ENCODE results near the gene NR6A1.

Gene NR6A1

GRCh38 chr9:124485936-124486335 is 285.2 kb downstream of the NR6A1 start:
- Histone ChIP-seq H3K27me3 (ENCODE audit: insufficient read depth, low read length, poor library complexity, severe bottlenecking) (no peaks in the 10 kb centered on the region), H3F3A (ENCODE audit: low read depth) (no peaks in the 10 kb centered on the region), H3K79me2 (ENCODE audit: insufficient read depth, low read length) (no peaks in the 10 kb centered on the region), H3K4me3 (ENCODE audit: low read length, poor library complexity, severe bottlenecking) (no peak overlapping the region), H3K36me3 (ENCODE audit: insufficient read depth, low read length) (no peaks in the 10 kb centered on the region), H3K4me2 (ENCODE audit: low read depth, low read length, poor library complexity, severe bottlenecking) (no peak overlapping the region), H4K20me1 (ENCODE audit: insufficient read depth, low read length, poor library complexity, severe bottlenecking) (no peaks in the 10 kb centered on the region), H2AFZ (ENCODE audit: low read length) (no peak overlapping the region), H3K4me1 (ENCODE audit: insufficient read depth, low read length, poor library complexity, severe bottlenecking) (no peaks in the 10 kb centered on the region), H3K9me3 (ENCODE audit: insufficient read depth, low read depth, low read length) (no peaks in the 10 kb centered on the region), H3K9me2 (replicated peaks; ENCODE audit: low read depth, low read length) (no peaks in the 10 kb centered on the region), H3K9ac (ENCODE audit: low read depth, low read length, poor library complexity, severe bottlenecking) (no peak overlapping the region)
- TF ChIP-seq EZH2phosphoT487 (IDR thresholded peaks at IDR 0.05; ENCODE audit: borderline replicate concordance) (no peak), CTCF (conservative IDR thresholded peaks at IDR 0.05; ENCODE audit: low read length) (no peak)

GRCh38 chr9:124485201-124485600 is 285.9 kb downstream of the NR6A1 start:
- Histone ChIP-seq H3K27me3 (ENCODE audit: insufficient read depth, low read length, poor library complexity, severe bottlenecking) (no peaks in the 10 kb centered on the region), H3K9me3 (ENCODE audit: insufficient read depth, low read depth, low read length) (no peaks in the 10 kb centered on the region), H4K20me1 (ENCODE audit: insufficient read depth, low read length, poor library complexity, severe bottlenecking) (no peaks in the 10 kb centered on the region), H3K4me3 (ENCODE audit: low read length, poor library complexity, severe bottlenecking) (no peak overlapping the region), H3K4me1 (ENCODE audit: insufficient read depth, low read length, poor library complexity, severe bottlenecking) (no peaks in the 10 kb centered on the region), H3K4me2 (ENCODE audit: low read depth, low read length, poor library complexity, severe bottlenecking) (no peak overlapping the region), H3K36me3 (ENCODE audit: insufficient read depth, low read length) (no peaks in the 10 kb centered on the region), H3K9ac (ENCODE audit: low read depth, low read length, poor library complexity, severe bottlenecking) (no peak overlapping the region), H3K9me2 (replicated peaks; ENCODE audit: low read depth, low read length) (no peaks in the 10 kb centered on the region), H3F3A (ENCODE audit: low read depth) (no peaks in the 10 kb centered on the region), H3K79me2 (ENCODE audit: insufficient read depth, low read length) (no peaks in the 10 kb centered on the region), H2AFZ (ENCODE audit: low read length) (no peak overlapping the region)
- TF ChIP-seq EZH2phosphoT487 (IDR thresholded peaks at IDR 0.05; ENCODE audit: borderline replicate concordance): no peak
- no peak for TF ChIP-seq CTCF (conservative IDR thresholded peaks at IDR 0.05; ENCODE audit: low read length)

GRCh38 chr9:124483481-124483880 is 287.6 kb downstream of the NR6A1 start:
- Histone ChIP-seq H3F3A (ENCODE audit: low read depth) (no peaks in the 10 kb centered on the region), H4K20me1 (ENCODE audit: insufficient read depth, low read length, poor library complexity, severe bottlenecking) (no peaks in the 10 kb centered on the region), H3K4me3 (ENCODE audit: low read length, poor library complexity, severe bottlenecking) (no peak overlapping the region), H3K9ac (ENCODE audit: low read depth, low read length, poor library complexity, severe bottlenecking) (no peak overlapping the region), H3K4me1 (ENCODE audit: insufficient read depth, low read length, poor library complexity, severe bottlenecking) (no peaks in the 10 kb centered on the region), H3K4me2 (ENCODE audit: low read depth, low read length, poor library complexity, severe bottlenecking) (no peak overlapping the region), H3K27me3 (ENCODE audit: insufficient read depth, low read length, poor library complexity, severe bottlenecking) (no peaks in the 10 kb centered on the region), H3K36me3 (ENCODE audit: insufficient read depth, low read length) (no peaks in the 10 kb centered on the region), H3K9me3 (ENCODE audit: insufficient read depth, low read depth, low read length) (no peaks in the 10 kb centered on the region), H3K79me2 (ENCODE audit: insufficient read depth, low read length) (no peaks in the 10 kb centered on the region), H2AFZ (ENCODE audit: low read length) (no peak overlapping the region), H3K9me2 (replicated peaks; ENCODE audit: low read depth, low read length) (no peaks in the 10 kb centered on the region)
- TF ChIP-seq EZH2phosphoT487 (IDR thresholded peaks at IDR 0.05; ENCODE audit: borderline replicate concordance): no peak
- TF ChIP-seq CTCF (conservative IDR thresholded peaks at IDR 0.05; ENCODE audit: low read length): no peak

All from Loucy (cell line).